Measurements from ENCODE around the gene LMX1B.

LMX1B gene

GRCh38 chr9:126615791-126616447 is 2.2 kb downstream of the LMX1B start:
- in situ Hi-C loops (cut with MboI; ENCODE audit: low pct_unique_long_range_greater_than_20kb, low sequenced_read_pairs) = loop anchor here (25.0 kb wide), 1 partner anchor 171 kb away; no protein-coding TSS in a partner anchor
- DNase-seq = no peak

- no peak for DNase-seq
- in situ Hi-C loops (cut with MboI; ENCODE audit: low pct_unique_long_range_greater_than_20kb, low sequenced_read_pairs) = loop anchor here (25.0 kb wide), 1 partner anchor 171 kb away; no protein-coding TSS in a partner anchor
These were observed 2.8 kb downstream of the LMX1B start for GRCh38 chr9:126616521-126616976.

DNA sequence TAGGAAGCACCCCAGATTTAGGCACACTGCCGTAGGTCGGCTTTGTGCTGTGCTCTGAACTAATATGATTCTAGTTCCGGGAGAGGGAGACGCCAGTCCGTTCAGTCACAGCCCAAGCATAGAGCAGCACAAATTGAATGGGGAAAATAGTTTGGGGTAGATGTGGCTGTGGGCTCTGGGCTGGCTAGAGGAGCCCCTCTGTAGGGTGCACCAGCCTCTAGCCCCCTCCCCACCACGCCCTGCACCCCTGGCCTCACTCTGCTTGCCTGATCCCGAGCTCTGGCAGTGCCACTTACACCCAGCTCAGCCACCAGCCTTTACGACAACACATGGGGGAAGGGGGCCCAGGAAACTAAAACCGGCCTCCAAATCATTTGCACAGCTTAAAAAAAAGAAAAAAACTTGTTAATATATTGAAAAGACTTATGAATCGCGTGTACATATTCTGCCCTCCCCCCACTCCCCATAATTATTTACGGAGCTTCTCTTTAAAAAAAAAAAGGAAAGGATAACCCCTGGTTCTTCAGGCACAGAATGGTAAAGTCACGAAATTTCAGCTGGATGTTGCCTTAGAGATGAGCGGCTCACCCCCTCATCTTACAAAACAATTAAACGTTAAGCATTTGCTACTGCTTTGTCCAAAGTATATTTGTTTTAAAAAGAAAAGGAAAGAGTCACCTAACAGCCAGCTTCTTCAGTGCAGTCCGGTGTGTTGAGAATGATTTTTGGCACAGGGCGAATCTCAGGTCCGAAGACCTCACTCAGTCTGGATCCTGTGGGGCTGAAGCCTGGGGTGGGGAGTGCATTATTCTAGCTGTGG is 3.5 kb downstream of the LMX1B start:
- in situ Hi-C loops (cut with MboI; ENCODE audit: low pct_unique_long_range_greater_than_20kb, low sequenced_read_pairs) = loop anchor here (25.0 kb wide), 1 partner anchor 170 kb away; no protein-coding TSS in a partner anchor
- DNase-seq = no peak

DNA sequence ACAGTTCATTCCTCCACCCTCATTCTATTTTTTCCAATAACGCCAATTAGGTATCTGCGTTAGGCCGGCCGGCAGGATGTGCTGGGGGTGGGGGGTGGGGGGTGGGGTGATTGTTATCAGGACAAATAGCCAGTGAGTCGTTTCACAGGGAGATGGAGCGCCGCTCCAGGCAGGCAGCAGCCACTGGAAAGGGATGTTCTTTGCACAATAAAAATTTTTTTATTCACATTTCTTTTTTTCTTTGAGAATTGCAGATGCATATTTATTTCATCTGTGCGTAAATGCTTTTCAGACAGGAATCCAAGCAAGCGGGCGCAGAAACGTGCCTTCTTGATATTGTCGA is 4.1 kb downstream of the LMX1B start:
- DNase-seq = no peak
- in situ Hi-C loops (cut with MboI; ENCODE audit: low pct_unique_long_range_greater_than_20kb, low sequenced_read_pairs) = loop anchor here (25.0 kb wide), 1 partner anchor 170 kb away; no protein-coding TSS in a partner anchor

GRCh38 chr9:126618190-126618584 is 4.5 kb downstream of the LMX1B start:
- in situ Hi-C loops (cut with MboI; ENCODE audit: low pct_unique_long_range_greater_than_20kb, low sequenced_read_pairs) = loop anchor here (25.0 kb wide), 1 partner anchor 169 kb away; no protein-coding TSS in a partner anchor
- no peak for DNase-seq

DNA sequence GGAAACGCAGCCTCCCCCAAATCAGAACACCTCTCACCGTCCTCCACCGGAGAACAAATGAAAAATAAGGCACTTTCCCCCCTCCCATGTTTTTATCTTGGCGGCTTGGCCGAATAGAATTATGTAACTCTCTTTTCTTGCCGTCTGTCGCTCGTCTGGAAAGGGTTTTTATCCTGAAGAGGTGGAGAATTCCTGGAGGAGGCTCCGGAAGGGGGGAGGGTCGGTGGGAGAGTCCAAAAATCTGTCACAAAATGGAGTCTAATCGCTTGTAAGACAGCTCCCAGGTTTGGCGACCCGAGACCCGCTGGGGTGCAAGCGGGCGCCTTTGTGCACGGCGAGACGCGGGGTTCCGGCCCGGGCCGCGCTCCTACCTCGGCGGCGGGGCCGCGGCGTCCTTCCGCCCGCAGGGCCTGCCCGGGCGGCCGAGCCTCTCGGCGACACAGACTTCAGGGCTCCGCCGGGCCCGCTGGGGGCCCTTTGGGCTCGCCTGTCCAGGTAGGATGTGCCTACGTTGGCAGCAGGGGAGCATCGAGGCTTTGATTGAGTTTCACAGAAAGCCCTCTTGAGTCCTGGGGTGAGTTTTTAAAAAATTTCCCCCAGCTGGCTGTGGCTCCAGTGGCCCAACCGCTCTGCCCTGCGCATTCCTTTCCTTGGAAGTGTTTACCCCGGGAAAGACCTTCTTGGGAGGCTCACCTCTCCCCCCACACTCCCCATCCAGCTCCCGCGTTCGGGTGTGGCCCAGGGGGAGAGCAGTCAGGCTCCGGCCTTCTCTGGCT is 5.0 kb downstream of the LMX1B start:
- in situ Hi-C loops (cut with MboI; ENCODE audit: low pct_unique_long_range_greater_than_20kb, low sequenced_read_pairs) = loop anchor here (25.0 kb wide), 1 partner anchor 169 kb away; no protein-coding TSS in a partner anchor
- no peak for DNase-seq

DNA sequence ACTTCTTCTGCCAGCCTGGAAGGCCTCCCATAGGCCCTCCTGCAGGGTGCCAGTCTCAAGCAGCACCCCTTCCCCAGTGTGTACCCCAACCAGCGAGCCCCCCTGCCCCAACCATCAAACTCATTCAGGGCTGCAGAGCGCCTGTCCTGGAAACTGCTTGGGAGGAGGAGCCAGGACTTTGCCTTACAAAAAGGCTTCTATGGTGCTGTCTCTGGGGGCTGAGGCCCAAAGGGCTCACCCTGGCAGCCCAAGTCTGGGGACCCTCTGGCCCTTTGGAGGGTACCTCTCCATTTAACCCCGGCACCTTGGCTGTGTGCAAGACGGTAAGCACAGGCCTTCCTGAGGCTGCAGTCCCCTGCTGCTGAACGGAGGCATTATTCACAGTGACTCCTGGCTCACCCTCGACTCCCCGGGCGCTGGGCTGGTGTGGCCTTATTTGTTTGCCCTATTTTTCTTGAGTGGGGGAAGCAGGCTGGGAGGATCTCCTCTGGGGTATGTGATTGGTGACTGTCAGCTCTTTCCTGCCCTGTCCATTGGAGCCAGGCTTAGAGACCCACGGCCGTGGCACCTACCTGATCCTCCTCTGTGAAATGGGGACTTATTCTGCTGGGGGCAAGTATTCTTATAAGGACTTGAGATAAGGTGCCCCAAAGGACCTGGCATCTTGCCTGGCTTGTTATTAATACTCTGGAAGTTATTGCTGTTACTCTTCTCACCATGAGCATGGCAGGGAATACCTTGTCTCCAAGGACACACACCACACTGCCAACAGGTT is 5.8 kb downstream of the LMX1B start:
- in situ Hi-C loops (cut with MboI; ENCODE audit: low pct_unique_long_range_greater_than_20kb, low sequenced_read_pairs) = loop anchor here (25.0 kb wide), 1 partner anchor 168 kb away; no protein-coding TSS in a partner anchor
- DNase-seq = no peak

- no peak for DNase-seq
- in situ Hi-C loops (cut with MboI; ENCODE audit: low pct_unique_long_range_greater_than_20kb, low sequenced_read_pairs) = loop anchor here (25.0 kb wide), 1 partner anchor 167 kb away; no protein-coding TSS in a partner anchor
These were observed 6.8 kb downstream of the LMX1B start for GRCh38 chr9:126620478-126620877.

DNA sequence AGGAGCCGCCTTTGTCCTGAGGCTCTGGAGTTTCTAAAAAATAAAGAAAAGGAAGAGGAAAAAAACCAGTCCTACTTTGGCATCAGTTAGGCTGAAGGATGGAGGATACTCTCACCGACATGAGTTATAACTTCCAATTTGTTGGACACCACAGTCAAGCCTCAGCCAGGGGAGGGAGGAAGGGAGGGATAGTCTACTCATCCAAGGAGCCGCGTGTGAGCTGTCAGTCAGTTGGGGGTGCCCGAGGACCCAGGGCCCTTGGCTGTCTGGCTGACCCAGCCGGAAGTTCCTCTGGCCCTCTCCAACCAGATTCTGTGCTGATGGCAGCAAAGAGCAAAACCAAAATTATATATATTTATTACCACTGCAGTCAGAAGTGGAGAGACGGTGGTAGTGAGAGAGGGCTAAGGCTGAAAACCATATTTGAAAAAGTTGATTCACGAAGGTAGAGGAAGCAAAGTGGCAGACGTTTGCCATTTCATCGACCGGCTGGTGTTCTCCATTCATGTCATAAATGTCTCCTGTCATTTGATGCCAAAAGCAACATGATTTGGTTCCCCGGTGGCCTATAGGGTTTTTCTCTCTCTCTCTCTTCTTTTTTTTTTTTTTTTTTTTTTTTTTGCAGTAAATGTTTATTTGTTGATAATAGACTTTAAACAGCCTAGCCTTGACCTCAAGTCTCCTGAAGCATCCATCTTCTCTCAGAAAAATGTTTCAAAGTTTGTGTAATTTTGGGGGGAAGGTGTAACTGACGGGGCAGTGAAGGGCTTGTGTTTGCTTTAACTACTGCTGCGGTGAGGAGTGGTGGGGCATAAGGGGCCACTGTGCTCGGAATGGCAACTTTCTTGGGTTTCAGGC is 7.6 kb downstream of the LMX1B start:
- in situ Hi-C loops (cut with MboI; ENCODE audit: low pct_unique_long_range_greater_than_20kb, low sequenced_read_pairs) = loop anchor here (25.0 kb wide), 1 partner anchor 166 kb away; no protein-coding TSS in a partner anchor
- DNase-seq = no peak

DNA sequence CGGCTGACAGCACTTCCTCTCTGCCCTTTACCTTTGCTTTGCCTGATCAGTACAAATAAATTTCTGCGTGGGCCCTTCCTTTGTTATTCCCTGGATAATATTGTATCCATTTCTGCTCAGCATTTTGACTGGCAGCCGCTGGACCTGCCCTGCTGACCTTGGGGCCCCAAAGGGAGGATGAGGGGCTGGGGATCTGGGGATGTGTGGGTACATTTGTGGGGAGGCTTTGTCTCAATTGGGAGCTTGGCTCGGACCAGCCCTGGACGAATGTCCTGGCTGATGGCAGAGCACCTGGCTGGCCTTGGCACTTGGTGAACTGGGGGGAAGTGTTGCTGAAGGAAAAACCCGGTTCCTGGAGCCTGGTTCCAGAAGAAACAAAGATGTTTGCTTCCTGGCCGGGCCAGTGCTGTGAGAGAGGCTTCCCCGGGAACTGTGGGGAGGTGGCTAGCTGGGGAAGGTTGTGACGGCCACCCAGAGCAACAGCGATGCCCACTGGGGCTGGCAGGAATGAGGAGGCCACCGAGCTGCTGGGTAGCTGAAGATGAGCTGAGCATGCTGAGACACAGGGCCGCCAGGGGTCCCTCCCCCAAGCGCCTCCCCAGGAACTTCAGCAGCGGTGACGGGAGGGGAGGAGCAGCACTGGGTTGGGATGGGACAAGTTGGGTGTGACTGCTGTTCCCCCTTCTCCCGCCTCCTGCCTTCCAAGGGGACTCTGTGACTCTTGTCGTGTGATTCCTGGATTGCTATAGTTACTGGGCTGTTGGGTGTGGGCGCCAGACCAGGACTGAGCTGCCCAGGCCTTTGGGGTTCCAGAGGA is 8.4 kb downstream of the LMX1B start:
- DNase-seq = no peak
- in situ Hi-C loops (cut with MboI; ENCODE audit: low pct_unique_long_range_greater_than_20kb, low sequenced_read_pairs) = loop anchor here (25.0 kb wide), 1 partner anchor 165 kb away; no protein-coding TSS in a partner anchor

- in situ Hi-C loops (cut with MboI; ENCODE audit: low pct_unique_long_range_greater_than_20kb, low sequenced_read_pairs) = loop anchor here (25.0 kb wide), 1 partner anchor 164 kb away; no protein-coding TSS in a partner anchor
- no peak for DNase-seq
These were observed 9.6 kb downstream of the LMX1B start for GRCh38 chr9:126623314-126623666.

GRCh38 chr9:126623667-126624478 is 10.1 kb downstream of the LMX1B start:
- in situ Hi-C loops (cut with MboI; ENCODE audit: low pct_unique_long_range_greater_than_20kb, low sequenced_read_pairs) = loop anchor here (25.0 kb wide), 1 partner anchor 163 kb away; no protein-coding TSS in a partner anchor
- DNase-seq = no peak

DNA sequence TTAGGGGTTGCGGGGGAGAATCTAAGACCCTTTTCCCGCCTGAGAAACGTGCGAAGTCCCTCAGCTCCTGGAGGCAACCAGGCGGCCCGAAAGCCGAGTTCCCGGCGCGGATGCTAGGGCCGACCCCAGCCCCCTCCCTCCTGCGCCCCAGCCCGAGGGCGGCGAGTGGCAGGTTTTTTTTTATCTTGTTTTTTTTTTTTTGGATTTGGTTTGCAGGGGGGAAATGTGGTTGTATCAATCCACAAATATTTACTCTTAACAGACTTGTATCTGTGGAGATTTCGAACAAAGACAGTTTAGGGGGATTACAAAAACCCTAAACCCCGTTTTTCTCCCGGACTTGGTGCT is 10.7 kb downstream of the LMX1B start:
- DNase-seq = no peak
- in situ Hi-C loops (cut with MboI; ENCODE audit: low pct_unique_long_range_greater_than_20kb, low sequenced_read_pairs) = loop anchor here (25.0 kb wide), 1 partner anchor 163 kb away; no protein-coding TSS in a partner anchor

GRCh38 chr9:126624912-126625311 is 11.2 kb downstream of the LMX1B start:
- DNase-seq = no peak
- in situ Hi-C loops (cut with MboI; ENCODE audit: low pct_unique_long_range_greater_than_20kb, low sequenced_read_pairs) = loop anchor here (25.0 kb wide), 1 partner anchor 162 kb away; no protein-coding TSS in a partner anchor

- in situ Hi-C loops (cut with MboI; ENCODE audit: low pct_unique_long_range_greater_than_20kb, low sequenced_read_pairs) = no loop called here
- DNase-seq = no peak
These were observed 11.8 kb downstream of the LMX1B start for GRCh38 chr9:126625329-126626126.
